T-helper 22 cell (primary cell): ENCODE measurements around the gene PSAPL1.

ENCODE experiments used
- DNase-seq: peaks from one replicate; pipeline ENCODE4 v3.0.0-alpha.2; 2020; ENCODE audit warnings: low read depth

Gene PSAPL1

GRCh38 chr4:7396186-7396910 lies 38.4 kb downstream of the PSAPL1 start:
- no peak for DNase-seq

GRCh38 chr4:7395645-7396044 lies 39.1 kb downstream of the PSAPL1 start:
- no peak for DNase-seq

DNA sequence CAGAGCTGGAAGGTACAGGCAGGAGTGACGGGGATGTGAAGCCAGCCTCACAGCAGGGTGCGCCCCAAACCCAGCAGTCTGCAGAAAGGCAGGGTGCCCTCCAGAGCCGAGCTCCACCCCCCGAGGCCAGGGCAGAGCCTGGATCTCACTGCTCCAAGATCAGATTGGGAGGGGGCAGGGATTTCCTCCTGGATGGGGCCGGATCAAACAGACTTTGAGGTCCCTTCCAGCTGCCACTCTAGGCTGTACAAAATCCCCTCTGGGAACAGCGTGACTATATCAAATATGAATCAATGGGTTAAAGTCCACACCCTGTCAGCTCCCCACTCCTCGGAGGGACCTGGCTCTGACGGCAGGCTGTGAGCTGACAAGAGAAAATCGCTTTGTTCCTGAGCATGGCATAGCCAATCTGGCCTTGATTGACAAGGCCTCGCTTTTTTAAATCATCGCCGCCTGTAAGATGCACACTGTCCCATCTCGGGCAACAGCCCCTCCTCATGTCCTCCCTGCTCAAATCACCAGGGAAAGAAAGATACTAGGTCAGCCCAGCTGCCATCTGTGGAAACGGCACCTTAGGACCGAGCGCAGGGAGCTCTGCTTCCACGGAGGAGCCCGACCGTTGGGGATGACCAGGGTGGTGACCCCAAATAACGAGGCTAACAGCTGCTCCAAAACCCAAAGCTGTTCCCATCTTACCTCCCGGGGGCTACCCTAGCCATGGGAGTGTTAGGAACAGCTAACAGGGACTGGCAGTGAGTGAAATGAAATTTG lies 39.9 kb downstream of the PSAPL1 start:
- no peak for DNase-seq

DNA sequence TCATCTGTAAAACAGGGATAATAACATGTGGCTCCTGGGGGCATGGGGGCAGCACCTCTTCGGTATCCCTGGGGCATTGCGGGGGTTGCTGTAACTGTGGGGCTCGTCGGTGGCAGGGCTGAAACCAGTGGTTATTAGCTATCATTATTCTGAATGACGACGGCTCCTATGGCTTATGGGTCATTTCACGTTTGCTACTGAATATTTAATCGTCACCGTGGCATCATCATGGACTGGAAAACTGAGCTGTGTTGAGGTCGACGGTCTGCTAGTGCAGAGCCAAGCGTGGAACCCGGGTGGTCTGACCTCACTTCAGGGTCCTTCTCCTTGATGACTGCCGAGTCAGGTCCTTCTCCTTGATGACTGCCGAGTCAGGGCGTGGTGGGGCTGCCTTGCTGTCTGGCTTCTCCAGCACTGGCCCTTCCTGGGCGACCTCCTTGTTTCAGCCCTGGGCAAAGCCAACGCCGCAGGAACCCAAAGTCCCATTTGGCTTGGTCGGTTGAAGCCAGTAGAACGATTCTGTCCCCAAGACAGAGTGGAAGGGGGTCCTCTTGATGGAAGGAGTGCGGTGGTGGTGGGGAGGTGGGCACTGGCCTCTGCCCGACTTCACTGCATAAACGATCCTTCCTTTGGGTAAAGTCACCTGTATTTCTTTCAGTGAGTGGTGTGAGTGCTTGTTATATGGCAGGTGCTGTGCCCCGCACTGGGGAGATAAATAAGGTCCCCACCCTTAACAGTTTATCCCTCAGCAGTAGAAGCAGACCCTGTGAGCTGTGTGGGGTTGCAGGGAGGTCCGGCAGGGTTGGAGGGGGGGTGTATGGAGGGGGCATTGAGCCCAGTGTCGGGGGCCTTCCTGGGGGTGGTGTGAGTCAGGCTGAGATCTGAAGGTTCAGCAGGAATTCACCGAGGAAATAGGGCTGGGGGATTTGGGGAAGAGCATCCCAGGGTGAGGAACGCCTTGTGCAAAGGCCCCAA lies 40.8 kb downstream of the PSAPL1 start:
- DNase-seq: no peak

- DNase-seq: no peak
These were observed 42.0 kb downstream of the PSAPL1 start for GRCh38 chr4:7392438-7393421.

DNA sequence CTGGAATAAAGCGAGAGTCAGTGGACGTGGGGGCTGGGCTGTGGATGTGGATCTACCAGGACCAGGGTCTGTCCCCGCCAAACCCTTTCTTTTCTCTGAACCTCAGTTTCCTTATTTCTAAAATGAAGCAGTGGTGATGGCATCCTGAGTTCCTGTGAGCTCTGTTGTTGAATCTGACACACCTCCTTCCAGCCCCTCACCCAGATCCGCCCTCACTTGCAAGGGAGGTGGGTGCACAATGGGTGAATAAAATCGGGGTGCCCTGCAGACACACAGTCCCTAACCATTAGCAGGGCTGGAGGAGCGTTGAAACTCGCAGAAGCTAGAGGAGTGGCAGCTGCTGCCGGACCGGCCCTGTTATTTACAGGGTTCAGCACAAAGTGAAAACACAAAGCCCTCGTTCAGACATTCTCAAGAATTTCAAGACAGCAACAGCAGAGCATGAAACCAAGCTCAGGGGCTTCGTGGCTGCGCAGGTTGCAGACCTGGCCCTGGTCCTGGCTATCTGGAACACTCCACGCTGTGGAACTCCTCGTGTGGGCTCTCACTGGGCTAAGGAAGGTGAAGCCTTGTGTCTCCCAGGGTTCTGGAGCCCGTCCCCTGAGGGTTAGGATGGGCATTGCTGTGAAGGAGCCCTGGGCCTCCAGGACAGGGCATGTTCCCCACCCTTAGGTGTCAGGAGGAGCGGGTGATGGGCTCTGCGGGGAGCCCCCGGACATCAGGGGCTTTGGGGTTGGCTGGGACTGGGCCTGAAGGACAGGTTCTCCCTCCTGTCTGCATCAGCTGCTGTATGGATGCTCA lies 42.9 kb downstream of the PSAPL1 start:
- no peak for DNase-seq

GRCh38 chr4:7390906-7391636 lies 43.7 kb downstream of the PSAPL1 start:
- DNase-seq: no peak

- no peak for DNase-seq
These were observed 44.4 kb downstream of the PSAPL1 start for GRCh38 chr4:7390336-7390735.

DNA sequence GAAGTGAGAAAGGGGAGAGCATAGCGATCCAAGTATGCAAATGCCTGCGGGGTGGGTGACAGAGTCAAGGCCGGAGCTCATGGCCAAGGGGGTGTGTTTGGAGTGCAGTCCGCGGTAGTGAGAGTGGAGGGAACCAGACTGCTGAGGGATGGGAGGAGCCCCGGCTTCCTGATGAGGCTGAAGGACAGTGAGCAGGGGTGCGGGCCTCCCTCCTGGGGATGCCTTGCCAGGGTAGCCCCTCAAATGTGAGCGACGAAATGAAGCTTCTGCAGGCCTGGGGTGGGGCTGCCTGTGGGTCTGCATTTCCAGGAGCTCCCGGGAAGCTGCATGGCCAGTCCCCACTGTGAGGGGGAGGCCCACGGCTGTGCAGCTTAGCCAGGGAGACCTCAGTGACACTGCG lies 45.0 kb downstream of the PSAPL1 start:
- no peak for DNase-seq

DNA sequence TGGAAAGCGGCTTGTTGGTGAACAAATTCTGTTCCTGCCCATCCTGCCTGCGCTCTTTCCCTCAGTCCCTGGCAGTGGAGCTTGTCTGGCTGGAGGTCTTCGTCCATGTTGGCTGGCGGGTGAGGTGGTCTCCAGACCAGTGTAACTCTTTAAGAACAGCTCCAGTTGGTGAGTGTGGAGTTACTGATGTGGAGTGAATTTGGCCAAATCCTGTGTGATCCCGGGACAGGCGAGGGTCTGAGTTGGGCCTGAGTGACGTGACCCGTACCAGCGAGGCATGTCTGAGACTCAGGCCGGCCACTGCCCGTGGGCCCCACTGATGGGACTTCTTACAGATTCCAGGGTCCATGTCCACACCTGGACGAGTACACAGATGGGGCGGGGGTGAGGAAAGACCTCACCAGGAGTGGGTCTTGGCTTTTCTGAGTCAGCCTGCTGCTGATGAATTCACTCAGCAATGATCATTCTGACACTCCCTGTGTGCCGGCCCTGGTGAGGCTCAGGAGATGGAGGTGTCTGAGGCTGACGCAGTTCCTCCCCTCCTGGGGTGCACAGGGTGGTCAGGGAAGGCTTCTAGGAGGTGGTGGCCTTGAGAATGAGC lies 45.5 kb downstream of the PSAPL1 start:
- no peak for DNase-seq

- DNase-seq: no peak
These were observed 46.1 kb downstream of the PSAPL1 start for GRCh38 chr4:7388627-7389026.

DNA sequence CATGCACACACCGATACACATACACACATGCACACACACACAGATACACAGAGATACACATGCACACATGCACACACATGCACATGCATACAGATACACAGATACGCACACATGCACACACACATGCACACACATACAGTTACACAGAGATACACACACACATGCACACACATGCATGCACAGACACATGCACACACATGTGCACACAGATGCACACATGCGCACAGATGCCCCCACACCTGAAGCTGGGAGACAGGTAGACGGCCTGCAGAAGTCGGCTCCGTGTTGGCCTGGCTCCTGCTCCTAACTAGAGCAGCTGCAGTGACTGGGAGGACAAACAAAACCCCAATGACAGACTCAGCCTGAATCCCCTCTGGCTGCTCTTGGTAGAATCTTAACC lies 46.8 kb downstream of the PSAPL1 start:
- DNase-seq: no peak

GRCh38 chr4:7384929-7385890 lies 49.5 kb downstream of the PSAPL1 start:
- DNase-seq: no peak

GRCh38 chr4:7384003-7384928 lies 50.5 kb downstream of the PSAPL1 start:
- no peak for DNase-seq

DNA sequence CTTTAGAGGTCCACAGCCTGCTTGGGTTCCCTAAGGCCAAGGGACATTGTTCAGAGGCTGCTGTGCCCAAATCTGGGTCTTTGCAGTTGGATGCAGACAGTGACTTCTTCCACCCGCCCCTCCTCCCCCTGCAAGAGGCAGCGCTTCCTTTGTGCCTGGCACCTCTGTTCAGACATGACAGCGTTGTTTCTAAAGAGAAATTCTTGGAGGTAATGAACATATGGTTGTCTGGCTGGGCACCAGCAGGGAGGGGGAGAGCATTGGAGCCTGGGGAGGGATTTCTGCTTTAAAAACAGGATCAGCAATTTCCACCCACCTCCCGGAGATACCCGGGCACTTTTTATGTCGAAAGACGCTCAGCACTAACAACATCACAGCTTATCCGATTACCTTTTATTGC lies 51.5 kb downstream of the PSAPL1 start:
- DNase-seq: no peak

DNA sequence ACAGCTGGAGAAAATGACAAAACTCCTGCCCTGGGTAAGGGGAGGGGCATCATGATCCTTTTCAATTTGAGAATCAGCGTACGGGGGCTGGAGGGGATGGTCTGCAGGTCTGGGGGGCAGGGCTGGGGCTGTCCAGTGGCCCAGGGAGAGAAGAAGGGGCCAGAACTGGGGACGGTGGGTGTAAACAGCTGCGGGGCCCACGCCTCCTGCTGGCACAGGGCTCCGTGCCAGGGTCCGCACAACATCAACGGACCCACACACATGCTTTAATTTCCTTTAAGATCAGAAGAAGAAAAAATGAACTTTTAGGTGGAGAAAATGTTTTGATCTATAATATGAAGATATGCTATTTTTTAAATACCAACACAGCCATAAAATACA lies 52.1 kb downstream of the PSAPL1 start:
- DNase-seq: no peak
